Vagina (tissue), 2 donors: ENCODE measurements around the gene MYO3B.

ENCODE experiments used
- POLR2A ChIP-seq, 2 donors: fragments of 450-650 bp; IDR thresholded peaks; one replicate each; pipeline ENCODE4 v1.6.1; 2017; ENCODE audit warnings: antibody characterized with exemption in 2 of 2, mild to moderate bottlenecking in 2 of 2, moderate library complexity in 2 of 2
- TF ChIP-seq, protein P1 (sequence below), 3 experiments: fragments of 450-650 bp in 2 of 3; fragments of 200-600 bp in 1 of 3; sonication (generic) in 1 of 3; IDR thresholded peaks; one replicate each; pipeline ENCODE4 v1.5.1; 2017 to 2019; ENCODE audit warnings: antibody characterized with exemption in 3 of 3, mild to moderate bottlenecking in 2 of 3, moderate library complexity in 2 of 3

DNA sequence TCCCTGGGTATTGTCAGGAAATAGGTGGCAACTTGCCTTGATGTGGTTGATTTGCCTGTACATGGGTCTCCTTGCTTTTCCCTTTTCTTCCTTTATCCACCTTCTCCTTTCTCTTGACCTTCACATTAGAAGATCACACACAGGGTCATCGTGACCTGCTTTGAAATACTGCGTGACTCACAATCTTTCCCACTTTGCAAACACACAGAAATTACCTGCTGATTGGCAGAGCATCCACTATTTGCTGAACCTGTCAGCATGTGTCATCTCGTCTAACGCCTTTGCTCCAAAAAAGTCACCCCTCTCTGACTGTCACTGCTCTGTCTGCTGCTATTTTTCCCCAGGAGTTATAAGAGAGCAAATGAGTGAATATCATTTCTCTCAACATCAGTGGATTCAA lies 60.8 kb downstream of the MYO3B start:
- TF ChIP-seq, protein P1, sequence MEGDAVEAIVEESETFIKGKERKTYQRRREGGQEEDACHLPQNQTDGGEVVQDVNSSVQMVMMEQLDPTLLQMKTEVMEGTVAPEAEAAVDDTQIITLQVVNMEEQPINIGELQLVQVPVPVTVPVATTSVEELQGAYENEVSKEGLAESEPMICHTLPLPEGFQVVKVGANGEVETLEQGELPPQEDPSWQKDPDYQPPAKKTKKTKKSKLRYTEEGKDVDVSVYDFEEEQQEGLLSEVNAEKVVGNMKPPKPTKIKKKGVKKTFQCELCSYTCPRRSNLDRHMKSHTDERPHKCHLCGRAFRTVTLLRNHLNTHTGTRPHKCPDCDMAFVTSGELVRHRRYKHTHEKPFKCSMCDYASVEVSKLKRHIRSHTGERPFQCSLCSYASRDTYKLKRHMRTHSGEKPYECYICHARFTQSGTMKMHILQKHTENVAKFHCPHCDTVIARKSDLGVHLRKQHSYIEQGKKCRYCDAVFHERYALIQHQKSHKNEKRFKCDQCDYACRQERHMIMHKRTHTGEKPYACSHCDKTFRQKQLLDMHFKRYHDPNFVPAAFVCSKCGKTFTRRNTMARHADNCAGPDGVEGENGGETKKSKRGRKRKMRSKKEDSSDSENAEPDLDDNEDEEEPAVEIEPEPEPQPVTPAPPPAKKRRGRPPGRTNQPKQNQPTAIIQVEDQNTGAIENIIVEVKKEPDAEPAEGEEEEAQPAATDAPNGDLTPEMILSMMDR (IDR thresholded peaks at IDR 0.05), result no peak
- TF ChIP-seq POLR2A (IDR thresholded peaks at IDR 0.05), result no peak
